K562 (cell line): Measurements from ENCODE around the gene ALDH5A1. TPM values are rescaled to one million over a fixed set of nuclear protein-coding genes. Genes with fewer than 3 reads are reported as not detected.
A peak's percentile ranks its signal among the peaks of the same experiment; 100 is the strongest.

Experiments used
- ARNT ChIP-seq, 2 experiments: fragments of 450-650 bp; IDR thresholded peaks; 2 replicates each; pipeline ENCODE4 v1.6.1; 2016; ENCODE audit warnings: mild to moderate bottlenecking in 1 of 2
- CBX2 ChIP-seq: fragments of 200-600 bp; sonication (generic); IDR thresholded peaks from one replicate; pipeline ENCODE4 v1.6.1; 2012; ENCODE audit warnings: mild to moderate bottlenecking, low read length, inconsistent platforms; ENCODE audit not compliant: insufficient read depth, poor library complexity, severe bottlenecking
- E2F3 ChIP-seq: fragments of 250-450 bp; sonication (Bioruptor Pico); IDR thresholded peaks from 2 replicates; pipeline ENCODE4 v1.4.0; 2020; ENCODE audit warnings: mild to moderate bottlenecking
- GABPB1 ChIP-seq: sonication (generic); formaldehyde crosslinking; IDR thresholded peaks from 2 replicates; pipeline ENCODE4 v1.8.0; 2022; ENCODE audit warnings: mild to moderate bottlenecking, missing genetic modification reagents
- GABPB2 ChIP-seq: fragments of 250-450 bp; sonication (Bioruptor Pico); conservative IDR thresholded peaks from 2 replicates; pipeline ENCODE4 v1.5.1; 2021; ENCODE audit warnings: mild to moderate bottlenecking
- HDAC1 ChIP-seq, 2 experiments: fragments of 450-650 bp; IDR thresholded peaks; 2 replicates each; pipeline ENCODE4 v1.6.1; 2016 to 2017; ENCODE audit warnings: inconsistent platforms in 1 of 2, mild to moderate bottlenecking in 1 of 2, moderate library complexity in 1 of 2
- HNRNPK ChIP-seq: fragments of 200-400 bp; formaldehyde crosslinking; IDR thresholded peaks from one replicate; pipeline ENCODE4 v1.6.1; 2018; ENCODE audit warnings: mild to moderate bottlenecking, low read depth, low read length; ENCODE audit not compliant: poor library complexity, severe bottlenecking
- IFI16 ChIP-seq: fragments of 250-450 bp; sonication (Bioruptor Pico); IDR thresholded peaks from 2 replicates; pipeline ENCODE4 v2.1.2; 2022; ENCODE audit warnings: mild to moderate bottlenecking, inconsistent platforms
- JUN ChIP-seq, 2 experiments: sonication (generic) in 1 of 2; formaldehyde crosslinking in 1 of 2; IDR thresholded peaks; 2 replicates each; pipeline versions ENCODE4 v1.6.1 to v1.8.0; 2012 to 2022; ENCODE audit warnings: borderline replicate concordance in 2 of 2, mild to moderate bottlenecking in 2 of 2, improper control_type of control experiment in 1 of 2, low read depth in 1 of 2, low read length in 1 of 2, missing genetic modification reagents in 1 of 2
- MECOM ChIP-seq: fragments of 250-450 bp; sonication (Bioruptor Pico); IDR thresholded peaks from 2 replicates; pipeline ENCODE4 v1.8.0; 2022; ENCODE audit warnings: inconsistent platforms
- THRAP3 ChIP-seq: fragments of 450-650 bp; IDR thresholded peaks from 2 replicates; pipeline ENCODE4 v1.6.1; 2016; ENCODE audit warnings: mild to moderate bottlenecking, inconsistent platforms, borderline replicate concordance
- ZFP1 ChIP-seq: fragments of 450-650 bp; formaldehyde crosslinking; IDR thresholded peaks from 2 replicates; pipeline ENCODE4 v1.4.0; 2020; ENCODE audit warnings: mild to moderate bottlenecking, mixed read lengths
- ZNF133 ChIP-seq: fragments of 250-450 bp; sonication (Bioruptor Pico); IDR thresholded peaks from 2 replicates; pipeline ENCODE4 v1.4.0; 2020; ENCODE audit warnings: mild to moderate bottlenecking
- ZNF143 ChIP-seq: sonication (generic); formaldehyde crosslinking; IDR thresholded peaks from 2 replicates; pipeline ENCODE4 v1.9.0; 2022; ENCODE audit warnings: mild to moderate bottlenecking, missing genetic modification reagents
- ZNF184 ChIP-seq: sonication (generic); formaldehyde crosslinking; IDR thresholded peaks from 2 replicates; pipeline ENCODE4 v1.5.0; 2020; ENCODE audit warnings: missing genetic modification reagents
- polyA plus RNA-seq, 8 experiments: library from polyadenylated mRNA; depleted of rRNA in 4 of 8; stranded (reverse) in 5 of 8; unstranded in 3 of 8; fragments of >200 nt; fragmentation: Nextera tagmentation in 2 of 8; fragmentation: Illumina TruSeq in 1 of 8; extraction: Ambion mirVana in 2 of 8; extraction: Trizol in 1 of 8; gene quantifications; 2 replicates each; pipeline versions ENCODE4 v1.2.1 to v1.2.3, GENCODE V29; 2011 to 2014; ENCODE audit warnings: inconsistent platforms in 1 of 8, missing spikeins in 1 of 8
- total RNA-seq, 7 experiments: library from RNA; depleted of rRNA in 6 of 7; stranded (reverse); fragments of >200 nt in 6 of 7; fragmentation: Illumina TruSeq in 2 of 7; extraction: Trizol in 2 of 7; gene quantifications; 2 replicates each; pipeline versions ENCODE4 v1.2.1 to v1.2.3, GENCODE V29; 2011 to 2021; ENCODE audit warnings: low replicate concordance in 1 of 7
- TF ChIP-seq, protein P1 (sequence below): fragments of 250-450 bp; sonication (Bioruptor Pico); IDR thresholded peaks from 2 replicates; pipeline ENCODE4 v1.8.0; 2022; ENCODE audit warnings: inconsistent platforms, mild to moderate bottlenecking, moderate library complexity, borderline replicate concordance
- TF ChIP-seq, protein P2 (sequence below): fragments of 250-450 bp; sonication (Bioruptor Pico); IDR thresholded peaks from 2 replicates; pipeline ENCODE4 v1.4.0; 2020; ENCODE audit warnings: mild to moderate bottlenecking, moderate library complexity
- TF ChIP-seq, protein P3 (sequence below): sonication (generic); formaldehyde crosslinking; IDR thresholded peaks from 2 replicates; pipeline ENCODE4 v1.8.0; 2022; ENCODE audit warnings: mild to moderate bottlenecking, missing genetic modification reagents, borderline replicate concordance

The ALDH5A1 gene
- total and polyA plus RNA-seq, 9 of the 15 experiments (the other 6 are each of a cell fraction or from before 2014, with no cell fraction given) = 2.2 to 19.7 (median 9.5) TPM

DNA sequence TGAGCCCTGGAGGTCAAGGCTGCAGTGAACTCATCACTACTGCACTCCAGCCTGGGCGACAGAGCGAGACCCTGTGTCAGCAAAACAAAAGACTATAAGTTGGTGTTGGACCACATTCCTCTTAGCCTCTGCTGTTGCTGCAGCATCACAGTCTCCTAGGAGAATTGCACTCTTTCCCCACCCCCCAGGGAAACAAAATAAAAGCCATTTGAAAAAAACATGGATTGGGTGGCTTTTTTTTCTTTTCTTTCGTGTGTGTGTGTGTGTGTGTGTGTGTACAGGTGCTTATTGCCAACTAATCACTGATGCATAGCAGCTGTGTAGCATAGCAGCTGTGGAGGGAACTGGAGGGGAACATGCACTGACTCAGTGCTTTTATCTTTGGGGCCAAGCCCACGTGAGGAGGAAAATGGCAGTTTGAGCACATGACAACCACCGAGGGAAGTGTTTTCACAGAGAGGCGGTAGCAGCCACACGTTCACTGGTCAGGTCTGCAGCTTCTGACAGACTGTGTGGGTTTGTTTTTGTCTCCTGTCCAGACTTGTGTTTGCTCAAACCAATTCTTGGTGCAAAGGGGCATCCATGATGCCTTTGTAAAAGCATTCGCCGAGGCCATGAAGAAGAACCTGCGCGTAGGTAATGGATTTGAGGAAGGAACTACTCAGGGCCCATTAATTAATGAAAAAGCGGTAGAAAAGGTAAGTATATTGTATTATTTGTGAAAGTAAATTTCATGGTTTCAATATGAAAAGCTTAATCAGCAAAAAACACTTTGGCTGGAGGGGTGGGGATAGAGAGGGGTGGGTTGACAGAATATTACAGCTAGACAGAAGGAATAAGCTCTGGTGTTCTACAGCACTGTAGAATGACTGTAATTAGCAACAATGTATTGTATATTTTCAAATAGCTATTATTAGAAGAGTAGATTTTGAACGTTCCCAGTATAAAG is 27.7 kb downstream of the ALDH5A1 start (continued):
- TF ChIP-seq, protein P1, sequence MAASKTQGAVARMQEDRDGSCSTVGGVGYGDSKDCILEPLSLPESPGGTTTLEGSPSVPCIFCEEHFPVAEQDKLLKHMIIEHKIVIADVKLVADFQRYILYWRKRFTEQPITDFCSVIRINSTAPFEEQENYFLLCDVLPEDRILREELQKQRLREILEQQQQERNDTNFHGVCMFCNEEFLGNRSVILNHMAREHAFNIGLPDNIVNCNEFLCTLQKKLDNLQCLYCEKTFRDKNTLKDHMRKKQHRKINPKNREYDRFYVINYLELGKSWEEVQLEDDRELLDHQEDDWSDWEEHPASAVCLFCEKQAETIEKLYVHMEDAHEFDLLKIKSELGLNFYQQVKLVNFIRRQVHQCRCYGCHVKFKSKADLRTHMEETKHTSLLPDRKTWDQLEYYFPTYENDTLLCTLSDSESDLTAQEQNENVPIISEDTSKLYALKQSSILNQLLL (CRISPR knock-in tag) = no peak
- TF ChIP-seq CBX2 = no peak
- TF ChIP-seq, protein P2, sequence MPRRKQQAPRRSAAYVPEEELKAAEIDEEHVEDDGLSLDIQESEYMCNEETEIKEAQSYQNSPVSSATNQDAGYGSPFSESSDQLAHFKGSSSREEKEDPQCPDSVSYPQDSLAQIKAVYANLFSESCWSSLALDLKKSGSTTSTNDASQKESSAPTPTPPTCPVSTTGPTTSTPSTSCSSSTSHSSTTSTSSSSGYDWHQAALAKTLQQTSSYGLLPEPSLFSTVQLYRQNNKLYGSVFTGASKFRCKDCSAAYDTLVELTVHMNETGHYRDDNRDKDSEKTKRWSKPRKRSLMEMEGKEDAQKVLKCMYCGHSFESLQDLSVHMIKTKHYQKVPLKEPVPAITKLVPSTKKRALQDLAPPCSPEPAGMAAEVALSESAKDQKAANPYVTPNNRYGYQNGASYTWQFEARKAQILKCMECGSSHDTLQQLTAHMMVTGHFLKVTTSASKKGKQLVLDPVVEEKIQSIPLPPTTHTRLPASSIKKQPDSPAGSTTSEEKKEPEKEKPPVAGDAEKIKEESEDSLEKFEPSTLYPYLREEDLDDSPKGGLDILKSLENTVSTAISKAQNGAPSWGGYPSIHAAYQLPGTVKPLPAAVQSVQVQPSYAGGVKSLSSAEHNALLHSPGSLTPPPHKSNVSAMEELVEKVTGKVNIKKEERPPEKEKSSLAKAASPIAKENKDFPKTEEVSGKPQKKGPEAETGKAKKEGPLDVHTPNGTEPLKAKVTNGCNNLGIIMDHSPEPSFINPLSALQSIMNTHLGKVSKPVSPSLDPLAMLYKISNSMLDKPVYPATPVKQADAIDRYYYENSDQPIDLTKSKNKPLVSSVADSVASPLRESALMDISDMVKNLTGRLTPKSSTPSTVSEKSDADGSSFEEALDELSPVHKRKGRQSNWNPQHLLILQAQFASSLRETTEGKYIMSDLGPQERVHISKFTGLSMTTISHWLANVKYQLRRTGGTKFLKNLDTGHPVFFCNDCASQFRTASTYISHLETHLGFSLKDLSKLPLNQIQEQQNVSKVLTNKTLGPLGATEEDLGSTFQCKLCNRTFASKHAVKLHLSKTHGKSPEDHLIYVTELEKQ = peak; percentile 53; the same call in 1 of the 2 replicates
- TF ChIP-seq, protein P3, sequence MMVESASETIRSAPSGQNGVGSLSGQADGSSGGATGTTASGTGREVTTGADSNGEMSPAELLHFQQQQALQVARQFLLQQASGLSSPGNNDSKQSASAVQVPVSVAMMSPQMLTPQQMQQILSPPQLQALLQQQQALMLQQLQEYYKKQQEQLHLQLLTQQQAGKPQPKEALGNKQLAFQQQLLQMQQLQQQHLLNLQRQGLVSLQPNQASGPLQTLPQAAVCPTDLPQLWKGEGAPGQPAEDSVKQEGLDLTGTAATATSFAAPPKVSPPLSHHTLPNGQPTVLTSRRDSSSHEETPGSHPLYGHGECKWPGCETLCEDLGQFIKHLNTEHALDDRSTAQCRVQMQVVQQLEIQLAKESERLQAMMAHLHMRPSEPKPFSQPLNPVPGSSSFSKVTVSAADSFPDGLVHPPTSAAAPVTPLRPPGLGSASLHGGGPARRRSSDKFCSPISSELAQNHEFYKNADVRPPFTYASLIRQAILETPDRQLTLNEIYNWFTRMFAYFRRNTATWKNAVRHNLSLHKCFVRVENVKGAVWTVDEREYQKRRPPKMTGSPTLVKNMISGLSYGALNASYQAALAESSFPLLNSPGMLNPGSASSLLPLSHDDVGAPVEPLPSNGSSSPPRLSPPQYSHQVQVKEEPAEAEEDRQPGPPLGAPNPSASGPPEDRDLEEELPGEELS = no peak
- no peak for TF ChIP-seq ZNF184 (CRISPR knock-in tag)
- TF ChIP-seq HNRNPK = no peak
- TF ChIP-seq JUN (IDR thresholded peaks at IDR 0.05; ENCODE audit: borderline replicate concordance, low read depth, low read length) = 0 out of 2 replicates have a peak, but pooled peaks have one; percentile 10
- no peak for TF ChIP-seq JUN (CRISPR knock-in tag; IDR thresholded peaks at IDR 0.05; ENCODE audit: borderline replicate concordance)
- TF ChIP-seq THRAP3 = no peak
- no peak for TF ChIP-seq ARNT (IDR thresholded peaks at IDR 0.05)
- TF ChIP-seq MECOM (CRISPR knock-in tag) = no peak
- TF ChIP-seq GABPB1 (CRISPR knock-in tag) = no peak
- TF ChIP-seq IFI16 (CRISPR knock-in tag) = no peak
- TF ChIP-seq HDAC1 (IDR thresholded peaks at IDR 0.05) = no peak
- TF ChIP-seq ZNF133 = peak; percentile 77; the same call in 1 of the 2 replicates
- TF ChIP-seq E2F3 (CRISPR knock-in tag) = peak; percentile 73
- TF ChIP-seq ZFP1 (CRISPR knock-in tag) = no peak
- no peak for TF ChIP-seq GABPB2 (CRISPR knock-in tag)
- TF ChIP-seq ZNF143 (CRISPR knock-in tag) = no peak
